ENCODE measurements around the gene ZNF273.

Gene ZNF273

DNA sequence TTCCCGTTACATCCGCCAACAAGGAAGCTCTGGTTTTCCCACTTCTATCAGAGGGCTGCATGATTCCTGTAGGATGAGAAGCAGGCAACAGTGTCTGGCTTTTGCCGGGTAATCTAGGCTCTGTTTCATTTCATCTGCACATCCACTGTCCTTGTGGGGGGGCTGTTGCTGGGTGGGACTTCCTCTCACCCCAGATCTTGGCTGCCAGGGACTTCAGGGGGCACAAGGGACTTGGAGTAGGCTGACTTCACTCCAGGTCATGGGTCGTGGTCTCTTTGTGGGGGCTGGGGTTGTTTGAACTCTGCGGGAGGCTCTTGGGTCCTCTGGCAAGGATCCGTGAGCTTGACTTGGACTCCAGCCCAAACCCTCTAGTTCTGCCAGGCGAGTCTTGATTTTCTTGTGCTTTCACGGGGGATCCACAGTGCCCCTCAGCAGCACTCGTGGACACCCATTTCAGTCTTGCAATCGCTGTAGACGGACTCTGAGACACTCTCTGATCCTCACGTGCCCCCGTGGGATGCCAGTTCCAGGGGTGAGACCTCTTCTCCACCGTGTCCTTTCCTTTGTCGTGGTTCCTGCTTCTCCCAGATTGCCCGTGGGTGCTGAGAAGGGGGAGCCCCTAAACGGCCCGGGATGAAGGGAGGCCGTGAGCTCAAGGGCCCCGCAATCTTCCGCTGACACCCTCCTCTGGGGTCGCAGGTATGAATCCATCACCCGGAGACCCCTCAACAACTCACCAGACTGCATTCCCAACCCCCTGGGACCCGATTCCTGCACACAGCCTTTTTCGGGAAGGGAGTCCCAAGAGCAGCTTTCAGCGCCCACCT, 21.4 kb upstream of the ZNF273 start:
- peak overlapping the region; percentile 74 for H3K4me3 ChIP-seq
- H3K27ac ChIP-seq = no peak overlapping the region
- TF ChIP-seq, protein P1, sequence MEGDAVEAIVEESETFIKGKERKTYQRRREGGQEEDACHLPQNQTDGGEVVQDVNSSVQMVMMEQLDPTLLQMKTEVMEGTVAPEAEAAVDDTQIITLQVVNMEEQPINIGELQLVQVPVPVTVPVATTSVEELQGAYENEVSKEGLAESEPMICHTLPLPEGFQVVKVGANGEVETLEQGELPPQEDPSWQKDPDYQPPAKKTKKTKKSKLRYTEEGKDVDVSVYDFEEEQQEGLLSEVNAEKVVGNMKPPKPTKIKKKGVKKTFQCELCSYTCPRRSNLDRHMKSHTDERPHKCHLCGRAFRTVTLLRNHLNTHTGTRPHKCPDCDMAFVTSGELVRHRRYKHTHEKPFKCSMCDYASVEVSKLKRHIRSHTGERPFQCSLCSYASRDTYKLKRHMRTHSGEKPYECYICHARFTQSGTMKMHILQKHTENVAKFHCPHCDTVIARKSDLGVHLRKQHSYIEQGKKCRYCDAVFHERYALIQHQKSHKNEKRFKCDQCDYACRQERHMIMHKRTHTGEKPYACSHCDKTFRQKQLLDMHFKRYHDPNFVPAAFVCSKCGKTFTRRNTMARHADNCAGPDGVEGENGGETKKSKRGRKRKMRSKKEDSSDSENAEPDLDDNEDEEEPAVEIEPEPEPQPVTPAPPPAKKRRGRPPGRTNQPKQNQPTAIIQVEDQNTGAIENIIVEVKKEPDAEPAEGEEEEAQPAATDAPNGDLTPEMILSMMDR (IDR thresholded peaks at IDR 0.05) = no peak
- no peak for DNase-seq (ENCODE audit: low spot score)

DNA sequence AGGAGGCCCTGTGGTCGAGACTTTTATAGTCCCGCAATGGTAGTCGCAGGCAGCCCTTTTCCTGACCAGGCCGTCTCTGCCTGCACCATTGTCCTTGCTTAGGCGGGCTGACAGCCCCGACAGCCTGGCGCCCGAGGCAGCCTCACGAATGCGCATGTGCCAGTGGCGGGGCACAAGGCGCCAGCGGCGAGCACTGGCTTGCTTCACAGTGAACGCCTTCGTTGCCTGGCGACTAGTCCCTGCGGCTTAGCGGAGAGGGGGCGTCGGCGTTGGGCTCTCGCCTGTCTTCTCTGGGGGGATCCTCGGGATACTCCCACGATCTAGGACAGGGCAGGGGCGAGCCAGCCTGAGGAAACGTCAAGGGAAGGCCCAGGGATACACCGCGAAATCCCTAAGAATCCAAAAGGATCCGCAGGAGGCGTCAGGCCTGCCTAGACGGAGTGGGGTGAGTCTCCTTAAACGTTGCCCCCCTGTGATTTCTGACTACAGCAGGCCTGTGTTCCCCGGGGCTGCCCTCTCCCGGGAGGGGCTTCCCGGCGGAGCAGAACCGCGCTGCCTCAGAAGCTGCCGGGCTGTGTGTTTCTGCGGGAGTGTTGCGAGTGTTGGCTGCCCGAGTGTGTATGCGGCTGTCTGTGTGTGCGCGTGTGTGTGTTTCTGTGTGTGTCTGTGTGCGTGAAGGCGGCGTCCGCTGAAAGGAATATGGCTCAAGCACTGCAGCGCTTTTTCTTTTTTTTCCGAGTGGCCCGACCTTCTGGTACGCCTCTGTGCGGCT, 20.5 kb upstream of the ZNF273 start:
- Histone ChIP-seq H3K27ac (peak overlapping the region in 1 of 2 donors; percentile 9), H3K4me3 (peak overlapping the region; percentile 74)
- peak; percentile 80 for DNase-seq (ENCODE audit: low spot score)
- TF ChIP-seq, protein P1 (IDR thresholded peaks at IDR 0.05) = no peak

DNA sequence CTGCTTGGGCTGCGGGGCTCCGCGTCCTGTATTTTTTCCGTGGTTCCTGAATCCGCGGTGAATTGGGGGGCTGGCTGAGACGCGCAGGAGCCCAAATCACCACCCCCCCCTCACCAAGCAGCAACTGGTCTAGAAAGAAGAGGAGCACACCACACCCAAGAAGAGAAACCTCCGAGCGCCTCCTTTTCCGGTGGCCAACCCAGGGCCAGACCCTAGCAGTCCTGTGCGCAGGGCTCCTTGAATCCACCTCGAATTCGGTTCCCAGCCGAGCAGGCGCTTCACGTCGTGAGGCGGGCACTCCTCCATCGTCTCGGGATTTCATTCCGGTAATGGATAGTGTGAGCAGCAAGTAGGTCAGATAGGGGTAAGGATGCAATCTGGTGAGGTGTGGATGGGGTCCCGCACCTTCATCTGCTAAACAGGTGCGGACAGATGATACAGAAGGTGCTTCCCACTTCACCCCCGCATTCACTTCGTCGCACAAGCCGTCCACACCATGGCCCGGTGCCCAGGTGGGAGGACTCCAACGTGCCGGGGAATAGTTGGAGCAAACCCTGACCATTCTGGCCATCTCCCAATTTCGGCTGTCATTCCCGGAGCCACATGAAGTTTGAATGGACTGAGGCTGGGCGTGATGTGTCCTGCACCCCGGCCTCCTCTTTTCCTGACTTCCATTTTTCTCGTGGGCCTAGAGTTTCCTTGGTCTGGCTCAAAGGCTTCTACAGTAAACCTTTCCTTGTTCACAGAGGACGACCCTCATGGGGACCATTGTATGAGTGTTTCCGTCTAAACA, 19.8 kb upstream of the ZNF273 start:
- Histone ChIP-seq H3K4me3 (peak overlapping the region; percentile 74), H3K27ac (no peak overlapping the region)
- DNase-seq (ENCODE audit: low spot score) = peak; percentile 61
- TF ChIP-seq, protein P1 (IDR thresholded peaks at IDR 0.05) = no peak

DNA sequence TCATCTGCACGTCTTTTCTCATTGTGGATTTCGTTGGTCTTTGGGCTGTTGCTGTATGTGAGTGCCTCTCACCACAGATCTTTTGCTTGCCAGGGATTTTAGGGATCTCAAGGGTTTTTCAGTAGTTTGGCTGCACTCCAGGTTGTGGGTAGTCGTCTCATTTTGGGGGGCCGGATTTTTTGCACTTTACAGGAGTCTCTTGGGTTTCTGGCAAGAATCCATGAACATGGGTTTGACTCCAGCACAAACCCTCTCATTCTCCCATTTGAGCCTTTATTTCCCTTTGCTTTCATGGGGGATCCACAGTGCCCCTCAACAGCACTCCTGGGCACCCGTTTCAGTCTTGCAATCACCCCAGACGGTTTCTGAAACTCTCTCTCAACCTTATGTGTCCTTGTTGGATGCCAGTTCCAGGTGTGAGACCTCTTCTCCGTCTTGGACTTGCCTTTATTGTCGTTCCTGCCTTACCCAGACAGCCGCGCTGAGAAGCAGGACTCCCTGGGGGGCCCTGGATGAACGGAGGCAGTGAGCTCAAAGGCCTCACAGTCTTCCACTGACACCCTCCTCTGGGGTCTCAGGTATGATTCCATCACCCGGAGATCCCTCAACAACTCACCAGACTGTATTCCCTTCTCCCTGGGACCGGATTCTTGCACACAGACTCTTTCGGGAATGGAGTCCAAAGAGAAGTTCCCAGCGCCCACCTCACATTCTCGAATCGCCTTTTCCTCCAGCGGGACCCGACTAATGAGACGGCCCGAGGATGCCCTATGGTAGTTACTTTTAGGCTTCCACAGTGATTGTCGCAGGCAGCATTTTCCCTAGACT, 18.8 kb upstream of the ZNF273 start:
- no peak overlapping the region for H3K4me3 ChIP-seq
- TF ChIP-seq, protein P1 (IDR thresholded peaks at IDR 0.05) = no peak
- H3K27ac ChIP-seq = no peak overlapping the region
- no peak for DNase-seq (ENCODE audit: low spot score)

DNA sequence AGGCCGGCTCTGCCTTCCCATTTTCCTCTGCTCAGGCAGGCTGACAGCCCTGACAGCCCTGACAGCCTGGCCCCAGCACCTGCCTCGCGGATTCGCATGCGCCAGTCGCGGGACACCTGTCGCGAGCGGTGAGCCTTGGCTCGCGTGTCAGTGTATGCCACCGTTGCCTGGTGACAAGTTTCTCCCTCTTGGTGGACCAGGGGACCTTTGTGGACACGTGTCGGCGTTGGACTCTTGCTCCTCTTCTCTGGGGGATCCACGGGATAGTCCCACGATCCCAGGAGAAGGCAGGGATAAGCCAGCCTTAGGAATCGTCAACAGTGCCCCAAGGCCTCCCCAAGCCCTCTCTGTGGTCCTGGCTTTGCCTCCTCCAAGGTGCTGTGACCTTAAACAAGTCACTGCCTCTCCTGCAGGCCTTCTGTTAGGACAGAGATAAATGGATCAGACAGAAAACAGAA, 18.1 kb upstream of the ZNF273 start:
- no peak overlapping the region for H3K27ac ChIP-seq
- no peak for DNase-seq (ENCODE audit: low spot score)
- TF ChIP-seq, protein P1 (IDR thresholded peaks at IDR 0.05) = no peak
- no peak overlapping the region for H3K4me3 ChIP-seq
